Urinary bladder (tissue), 4 donors: ENCODE results near the gene MYO1E. TPM values are rescaled to one million over a fixed set of nuclear protein-coding genes. Genes with fewer than 3 reads are reported as not detected.

ENCODE experiments used
- DNase-seq: peaks from one replicate; pipeline ENCODE4 v3.0.0-alpha.2; 2015; ENCODE audit errors: extremely low spot score
- H3K27ac ChIP-seq: one replicate; pipeline ENCODE4 v1.5.1; 2013; ENCODE audit warnings: low read depth, mild to moderate bottlenecking, moderate library complexity
- H3K36me3 ChIP-seq: one replicate; pipeline ENCODE4 v1.6.1; 2013; ENCODE audit warnings: mild to moderate bottlenecking, moderate library complexity; ENCODE audit not compliant: insufficient read depth
- H3K4me1 ChIP-seq: one replicate; pipeline ENCODE4 v1.6.1; 2013; ENCODE audit warnings: mild to moderate bottlenecking, moderate library complexity; ENCODE audit not compliant: insufficient read depth
- H3K4me3 ChIP-seq: one replicate; pipeline ENCODE4 v1.5.1; 2013; ENCODE audit warnings: low read depth, low read length
- WGBS: extraction: QIAGEN DNeasy Blood & Tissue Kit; methylation state at CpG from one replicate; pipeline ENCODE4 v1.1.7; 2013; 5-methylcytosine and 5-hydroxymethylcytosine counted together
- polyA plus RNA-seq: library from polyadenylated mRNA; stranded (reverse); fragments of 200-250 nt; gene quantifications from one replicate; pipeline ENCODE4 v1.2.3, GENCODE V29; 2013
- total RNA-seq: library from RNA; depleted of rRNA; stranded (reverse); fragments of >200 nt; gene quantifications from one replicate; pipeline ENCODE4 v1.2.3, GENCODE V29; 2014
- donor health status: healthy with polysubstance abuse.
- donor health status: healthy.

Gene MYO1E
- total and polyA plus RNA-seq, 2 donors: 20.2 to 60.0 TPM

GRCh38 chr15:59378855-59379254, 6.2 kb upstream of the MYO1E start:
- no peak overlapping the region for H3K27ac ChIP-seq
- no peak for DNase-seq
- no peaks in the 10 kb centered on the region for H3K4me1 ChIP-seq
- H3K4me3 ChIP-seq: no peak overlapping the region
- H3K36me3 ChIP-seq: peaks cover 2% of the 10 kb centered on the region

- H3K36me3 ChIP-seq: no peaks in the 10 kb centered on the region
- no peaks in the 10 kb centered on the region for H3K4me1 ChIP-seq
- WGBS: 79% methylated on average over 3 of the region's 3 CpGs
- no peak overlapping the region for H3K4me3 ChIP-seq
- DNase-seq: no peak
- no peak overlapping the region for H3K27ac ChIP-seq
These were observed 5.3 kb upstream of the MYO1E start for GRCh38 chr15:59377924-59378323.

- DNase-seq: no peak
- 93% methylated on average over 2 of the region's 2 CpGs for WGBS
- H3K36me3 ChIP-seq: no peaks in the 10 kb centered on the region
- no peaks in the 10 kb centered on the region for H3K4me1 ChIP-seq
- H3K4me3 ChIP-seq: no peak overlapping the region
- H3K27ac ChIP-seq: no peak overlapping the region
These were observed 4.1 kb upstream of the MYO1E start for GRCh38 chr15:59376733-59377132.

GRCh38 chr15:59373215-59373614, 544 bp upstream of the MYO1E start:
- no peaks in the 10 kb centered on the region for H3K36me3 ChIP-seq
- no peak for DNase-seq
- under 1% methylated on average over 6 of the region's 6 CpGs for WGBS
- H3K4me1 ChIP-seq: peaks cover 3% of the 10 kb centered on the region
- H3K27ac ChIP-seq: peak overlapping the region; percentile 16
- peak overlapping the region; percentile 95 for H3K4me3 ChIP-seq

GRCh38 chr15:59371458-59372351, 966 bp downstream of the MYO1E start:
- H3K4me1 ChIP-seq: peaks cover 3% of the 10 kb centered on the region
- H3K4me3 ChIP-seq: peak overlapping the region; percentile 95
- WGBS: under 1% methylated on average over 93 of the region's 93 CpGs
- H3K36me3 ChIP-seq: no peaks in the 10 kb centered on the region
- DNase-seq: no peak
- peak overlapping the region; percentile 90 for H3K27ac ChIP-seq

- Histone ChIP-seq H3K36me3 (no peaks in the 10 kb centered on the region), H3K27ac (no peak overlapping the region), H3K4me3 (no peak overlapping the region), H3K4me1 (peaks cover 3% of the 10 kb centered on the region)
- 95% methylated on average over 2 of the region's 2 CpGs for whole genome bisulfite sequencing
- no peak for DNase-seq
These were observed 3.1 kb downstream of the MYO1E start for GRCh38 chr15:59369597-59369996.

GRCh38 chr15:59367022-59367451, 5.6 kb downstream of the MYO1E start:
- H3K27ac ChIP-seq: no peak overlapping the region
- peaks cover 3% of the 10 kb centered on the region for H3K4me1 ChIP-seq
- no peaks in the 10 kb centered on the region for H3K36me3 ChIP-seq
- DNase-seq: no peak
- H3K4me3 ChIP-seq: no peak overlapping the region
- 88% methylated on average over 5 of the region's 5 CpGs for WGBS

- Histone ChIP-seq H3K4me1 (peaks cover 3% of the 10 kb centered on the region), H3K4me3 (no peak overlapping the region), H3K36me3 (no peaks in the 10 kb centered on the region), H3K27ac (no peak overlapping the region)
- no peak for DNase-seq
- 62% methylated on average over 7 of the region's 7 CpGs for WGBS
These were observed 6.2 kb downstream of the MYO1E start for GRCh38 chr15:59366333-59367021.

GRCh38 chr15:59364248-59364647, 8.4 kb downstream of the MYO1E start:
- Histone ChIP-seq H3K4me3 (no peak overlapping the region), H3K27ac (no peak overlapping the region), H3K4me1 (peaks cover 3% of the 10 kb centered on the region), H3K36me3 (no peaks in the 10 kb centered on the region)
- 90% methylated on average over 4 of the region's 4 CpGs for WGBS
- no peak for DNase-seq

GRCh38 chr15:59362331-59362730, 10.3 kb downstream of the MYO1E start:
- 80% methylated on average over 2 of the region's 2 CpGs for WGBS
- no peak for DNase-seq
- H3K36me3 ChIP-seq: no peaks in the 10 kb centered on the region

GRCh38 chr15:59360896-59361295, 11.8 kb downstream of the MYO1E start:
- H3K4me3 ChIP-seq: no peak overlapping the region
- no peaks in the 10 kb centered on the region for H3K4me1 ChIP-seq
- H3K27ac ChIP-seq: no peak overlapping the region
- 94% methylated on average over 2 of the region's 2 CpGs for WGBS
- H3K36me3 ChIP-seq: no peaks in the 10 kb centered on the region
- DNase-seq: no peak

More at GRCh38 chr15:59362331-59362730, 10.3 kb downstream of the MYO1E start:
- no peak overlapping the region for H3K4me3 ChIP-seq
- no peak overlapping the region for H3K27ac ChIP-seq
- no peaks in the 10 kb centered on the region for H3K4me1 ChIP-seq

- H3K36me3 ChIP-seq: no peaks in the 10 kb centered on the region
- no peak overlapping the region for H3K4me3 ChIP-seq
- no peak overlapping the region for H3K27ac ChIP-seq
- WGBS: 88% methylated on average over 2 of the region's 2 CpGs
- no peak for DNase-seq
- no peaks in the 10 kb centered on the region for H3K4me1 ChIP-seq
These were observed 12.4 kb downstream of the MYO1E start for GRCh38 chr15:59360305-59360704.

- no peaks in the 10 kb centered on the region for H3K4me1 ChIP-seq
- no peak for DNase-seq
- WGBS: 94% methylated on average over 7 of the region's 7 CpGs
These were observed 16.9 kb downstream of the MYO1E start for GRCh38 chr15:59355730-59356129.

GRCh38 chr15:59354417-59355031, 18.1 kb downstream of the MYO1E start:
- Histone ChIP-seq H3K4me1 (no peaks in the 10 kb centered on the region), H3K4me3 (no peak overlapping the region), H3K27ac (no peak overlapping the region), H3K36me3 (no peaks in the 10 kb centered on the region)
- DNase-seq: no peak
- WGBS: 67% methylated on average over 8 of the region's 8 CpGs

More at GRCh38 chr15:59355730-59356129, 16.9 kb downstream of the MYO1E start:
- Histone ChIP-seq H3K36me3 (no peaks in the 10 kb centered on the region), H3K4me3 (no peak overlapping the region), H3K27ac (no peak overlapping the region)
